Stimulated activated CD4-positive, alpha-beta T cell treated with anti-CD3 and anti-CD28 coated beads, Interleukin-4, amount 100 ng/mL, for 4 hours (primary cell): ENCODE data around the gene RAI2.
A peak's percentile ranks its signal among the peaks of the same experiment; 100 is the strongest.

Experiments
- DNase-seq, 2 experiments: peaks; one replicate each; pipeline ENCODE4 v3.0.0-alpha.2; 2020

Gene RAI2

DNA sequence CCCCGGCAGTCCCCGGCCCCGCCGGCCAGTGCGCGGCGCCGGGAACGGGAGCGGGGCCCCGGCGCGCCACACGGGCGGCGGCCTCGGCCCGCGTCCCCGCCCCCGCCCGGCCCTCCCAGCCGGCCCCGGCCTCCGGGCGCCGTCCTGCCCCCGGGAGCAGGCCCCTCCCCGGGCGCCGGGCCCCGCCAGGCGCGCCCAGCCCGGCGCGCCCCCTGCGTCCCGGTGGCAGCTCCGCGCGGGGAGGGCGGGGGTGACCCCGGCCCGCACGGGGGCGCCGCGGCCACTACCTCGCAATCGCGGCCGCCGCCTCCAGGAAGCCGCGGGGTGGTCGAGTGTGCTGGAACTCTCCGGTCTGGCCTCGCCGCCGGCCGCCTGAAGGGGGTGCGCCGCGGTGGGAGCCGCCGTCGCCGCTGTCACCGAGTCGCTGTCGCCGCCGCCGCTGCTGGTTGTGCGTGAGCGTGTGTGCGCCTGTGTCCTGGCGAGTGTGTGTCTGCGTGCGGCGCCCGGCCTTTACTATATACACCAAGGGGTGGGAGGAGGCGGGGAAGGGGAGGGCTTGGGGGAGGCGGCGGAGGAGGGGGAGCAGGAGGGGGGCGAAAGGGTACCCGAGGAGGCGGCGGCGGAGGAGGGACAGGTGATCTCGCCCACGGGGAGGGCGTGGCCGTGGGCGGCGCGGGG lies at the start of gene RAI2:
RAI2 (minus strand) TSS at position 488 of the 678 bp plus-strand sequence. CDS start 59,288 bp downstream, outside the sequence.
- peak in 1 of 2 experiments; percentile 67 for DNase-seq

DNA sequence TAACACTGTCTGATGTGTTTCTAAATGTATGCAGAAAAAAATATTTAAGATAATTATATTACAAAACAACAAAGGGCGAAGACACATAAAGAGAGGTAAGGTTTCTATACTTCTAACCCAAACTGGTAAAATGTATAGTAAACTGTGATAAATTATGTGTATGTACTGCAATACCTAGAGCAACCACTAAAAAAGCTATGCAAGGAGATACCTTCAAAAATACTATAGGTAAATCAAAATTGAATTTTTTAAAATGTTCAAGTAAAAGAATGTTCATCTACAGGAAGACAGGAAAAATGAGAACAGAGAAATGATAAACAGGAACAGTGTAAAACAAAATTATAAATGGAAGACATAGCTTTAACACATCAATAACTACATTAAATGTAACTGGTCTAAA lies 27.3 kb upstream of the RAI2 start:
- DNase-seq: no peak

DNA sequence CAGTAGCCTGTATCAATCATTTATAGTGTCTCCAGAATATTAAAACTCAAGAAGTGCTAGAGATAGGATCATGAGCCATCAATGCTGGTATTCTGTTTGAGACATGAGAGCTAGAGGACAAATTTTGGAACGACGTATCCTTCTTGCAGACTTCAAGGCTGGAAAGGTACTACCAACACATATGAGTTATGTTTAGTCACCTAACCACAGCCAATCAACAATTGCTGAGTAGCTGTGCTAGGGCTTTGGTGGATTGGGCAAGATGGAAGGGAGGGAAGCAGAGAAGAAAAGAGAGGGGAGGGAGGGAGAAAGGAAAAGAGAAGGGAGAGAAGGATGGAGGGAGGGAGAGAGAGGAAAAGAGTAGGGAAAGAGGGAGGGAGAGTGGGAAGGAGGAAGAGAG lies 21.6 kb upstream of the RAI2 start:
- no peak for DNase-seq

DNA sequence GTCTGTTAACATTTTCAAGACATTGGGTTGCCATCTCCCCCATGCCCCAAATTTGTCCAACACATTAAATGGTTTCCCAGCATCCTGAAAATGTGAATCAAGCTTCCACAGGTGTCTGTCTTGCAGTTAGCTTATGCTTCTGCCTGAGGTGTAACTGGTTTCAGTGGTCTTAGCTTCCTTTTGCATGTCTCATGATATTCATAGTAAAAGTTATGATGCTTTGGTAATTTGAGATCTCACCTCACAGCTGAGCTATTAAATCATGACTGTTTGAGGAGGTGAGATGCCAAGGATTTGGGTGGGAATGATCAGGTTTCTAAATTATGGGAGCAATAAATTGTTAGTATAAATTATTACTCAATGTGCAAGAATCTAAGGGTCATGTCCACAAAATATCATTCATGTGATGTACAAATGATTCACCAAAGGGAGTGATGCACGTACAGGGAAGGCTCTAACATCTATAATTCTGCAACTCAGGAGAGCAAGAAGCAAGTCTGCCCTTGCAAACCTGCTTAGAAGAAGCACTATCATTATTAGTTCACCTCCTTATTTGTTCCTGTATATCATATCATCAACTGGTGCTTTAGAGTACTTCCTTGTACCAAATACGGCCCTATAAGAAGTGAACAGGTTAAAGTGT lies 17.1 kb upstream of the RAI2 start:
- no peak for DNase-seq

DNA sequence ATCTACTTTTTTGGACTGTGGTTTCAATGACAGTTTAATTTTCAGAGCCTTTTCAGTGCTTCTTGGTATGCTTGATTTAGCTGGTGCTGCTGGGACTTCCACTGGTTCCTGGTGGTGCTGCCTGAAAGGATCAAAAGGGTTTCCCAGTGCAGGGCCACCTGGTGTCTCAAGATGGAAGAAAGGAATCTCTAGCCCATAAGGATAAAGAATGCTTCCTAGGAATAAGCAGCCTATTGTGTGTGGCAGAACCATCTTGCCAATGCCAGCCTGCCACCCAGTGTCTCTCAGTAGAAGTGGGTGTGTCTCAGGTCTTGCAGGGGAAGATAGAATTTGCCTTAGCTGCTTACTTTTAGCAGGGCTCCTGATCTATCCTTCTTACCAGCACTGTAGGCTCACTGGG lies 15.0 kb upstream of the RAI2 start:
- DNase-seq: no peak

DNA sequence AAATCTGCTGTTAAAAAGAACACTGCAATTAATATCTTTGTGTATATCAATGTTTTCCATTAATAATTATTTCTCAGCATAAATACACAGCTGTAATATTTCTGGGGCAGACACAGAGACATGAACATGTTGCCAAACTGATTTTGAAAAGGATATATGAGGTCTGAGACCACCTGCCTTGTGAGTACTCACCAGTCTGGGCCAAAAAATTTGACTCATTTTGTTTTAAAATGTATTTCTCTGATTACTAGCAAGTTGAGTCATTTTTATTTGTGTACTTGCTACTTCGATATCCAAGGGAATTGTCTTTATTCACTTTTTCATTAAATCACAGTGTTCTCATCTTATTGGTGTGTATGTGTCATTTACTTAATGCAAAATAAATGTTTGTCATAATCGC lies 8.5 kb upstream of the RAI2 start:
- no peak for DNase-seq

DNA sequence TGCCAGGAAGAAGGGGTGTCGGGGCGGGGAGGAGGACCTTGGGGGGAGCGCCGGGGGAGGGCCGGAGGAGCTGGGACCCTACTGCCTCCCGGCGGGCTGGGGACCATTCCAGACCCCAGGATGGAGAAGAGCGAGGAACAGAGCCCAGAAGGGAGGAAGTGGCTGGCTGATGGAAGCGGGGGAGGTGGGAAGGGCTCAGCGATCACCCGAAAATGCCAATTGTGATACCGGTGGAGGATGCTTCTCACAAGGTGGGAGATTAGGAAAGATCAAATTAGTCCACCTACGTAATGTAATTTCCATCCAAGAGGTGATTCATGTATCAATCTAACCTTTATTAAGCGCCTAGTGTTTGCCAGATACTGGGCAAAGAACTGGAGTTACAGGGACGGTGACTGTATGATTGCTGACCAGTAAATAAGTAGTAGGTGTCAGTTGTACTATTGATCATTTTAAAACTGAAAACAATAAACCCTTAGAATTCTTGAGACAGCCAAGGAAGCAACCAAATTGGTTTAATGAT lies 452 bp upstream of the RAI2 start:
- DNase-seq: no peak

DNA sequence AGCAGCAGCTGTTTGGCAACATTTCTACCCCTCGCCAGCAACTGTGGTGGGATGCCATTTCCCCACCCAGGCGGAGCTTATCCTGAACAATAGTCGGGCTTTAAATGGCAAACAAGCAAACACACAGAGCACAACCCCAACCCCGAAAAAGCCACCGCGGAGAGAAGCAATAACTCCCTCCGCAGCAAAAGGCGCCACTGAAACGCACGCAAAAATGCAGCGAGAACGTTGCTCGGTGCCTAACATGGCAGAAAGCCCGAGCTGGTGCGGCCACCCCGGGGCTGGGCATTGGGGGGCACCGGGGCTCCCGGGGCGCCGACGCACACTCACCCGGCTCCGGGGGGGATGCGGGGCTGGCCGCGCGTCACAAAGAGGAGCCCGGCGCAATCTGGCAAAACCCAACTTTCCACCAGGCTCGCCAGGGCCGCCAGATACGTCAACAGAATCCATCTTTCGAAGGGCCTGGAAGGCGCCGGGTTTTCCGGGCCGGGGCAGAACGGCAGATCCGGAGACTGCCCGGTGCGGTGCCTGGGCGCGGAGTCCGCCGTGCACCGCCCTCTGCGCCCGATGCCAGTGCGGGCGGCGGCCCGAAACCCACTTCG lies 818 bp downstream of the RAI2 start:
- no peak for DNase-seq

DNA sequence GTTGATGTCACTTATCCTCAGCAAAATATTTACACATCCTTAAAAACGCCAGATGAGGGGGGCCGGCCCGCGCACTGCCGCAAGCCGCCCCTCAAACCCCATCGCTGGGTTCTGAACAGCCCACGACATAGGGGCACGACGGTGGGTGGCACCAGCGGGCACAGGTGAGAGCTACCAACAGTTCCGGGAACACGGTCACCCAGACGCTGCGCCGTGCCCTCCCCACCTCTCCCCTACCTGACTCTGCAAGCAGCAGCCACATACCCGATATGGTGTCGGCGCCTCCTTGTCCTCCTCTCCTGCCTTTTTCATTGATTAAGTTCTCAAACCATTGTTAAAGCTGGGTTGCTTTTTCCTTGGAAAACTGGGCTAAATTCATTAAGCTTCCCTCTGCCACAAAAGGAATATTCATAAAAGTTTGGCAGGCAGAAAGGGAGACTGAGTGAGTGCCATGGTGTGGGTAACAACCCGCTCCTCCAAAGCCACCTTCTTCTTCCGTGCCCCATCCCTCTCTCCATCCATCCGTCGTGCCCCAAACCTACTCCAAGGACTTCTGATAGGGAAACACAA lies 1.4 kb downstream of the RAI2 start:
- peak in 1 of 2 experiments; percentile 27 for DNase-seq

DNA sequence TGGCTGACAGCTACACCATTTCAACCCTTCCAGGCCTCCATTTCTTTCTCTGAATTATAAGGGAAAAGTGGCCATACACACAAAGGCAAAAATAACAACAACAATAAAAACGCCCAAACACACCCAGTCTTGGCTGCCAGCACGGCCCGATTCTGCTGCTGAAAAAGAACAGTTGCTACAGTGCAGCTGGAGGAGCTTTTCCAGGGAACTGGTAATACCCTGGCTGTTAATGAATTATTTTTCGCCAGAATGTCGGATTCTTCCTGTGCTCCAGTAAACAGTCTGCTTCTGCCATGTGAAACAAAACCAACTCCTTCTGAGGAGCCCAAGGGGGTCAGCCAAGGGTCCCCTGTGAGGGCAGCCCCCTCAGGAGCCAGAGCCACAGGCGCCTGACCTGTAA lies 6.6 kb downstream of the RAI2 start:
- DNase-seq: no peak

DNA sequence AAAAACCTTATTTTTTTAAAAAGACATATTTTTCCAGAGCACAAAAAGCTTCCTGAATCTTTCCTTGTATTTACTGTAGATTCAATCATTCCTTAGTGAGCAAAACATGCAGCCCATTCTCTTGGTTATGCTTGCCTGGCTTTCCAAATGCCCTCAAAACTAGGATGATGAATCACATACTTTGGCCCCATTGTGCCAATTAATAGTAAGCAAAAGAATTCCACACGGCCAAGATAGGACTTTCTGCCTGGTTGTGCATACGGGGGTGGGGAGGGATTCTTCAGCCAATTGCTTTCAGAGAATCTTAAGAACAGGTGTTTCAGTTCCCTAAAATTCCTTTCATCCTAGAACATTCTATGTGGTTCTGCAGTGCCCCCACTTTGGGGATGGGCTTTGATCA lies 7.0 kb downstream of the RAI2 start:
- no peak for DNase-seq

DNA sequence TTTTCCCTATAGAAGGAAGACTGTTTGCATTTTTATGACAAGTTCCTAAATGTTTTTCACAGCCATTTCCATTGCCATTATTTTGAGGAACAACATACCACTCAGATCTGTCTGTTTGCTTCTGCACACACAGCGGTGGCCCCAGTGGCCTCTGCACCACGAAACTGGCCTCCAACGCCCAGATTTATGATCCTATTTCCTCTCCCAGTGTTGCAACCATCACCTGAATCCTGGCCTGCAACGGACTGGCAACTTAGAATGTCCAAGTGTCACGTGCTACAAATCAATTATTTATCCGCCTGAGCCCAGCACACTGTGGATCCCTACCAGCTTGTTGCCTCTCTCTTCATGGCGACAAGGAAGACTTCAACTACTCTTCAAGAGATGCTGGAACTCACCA lies 9.2 kb downstream of the RAI2 start:
- no peak for DNase-seq

DNA sequence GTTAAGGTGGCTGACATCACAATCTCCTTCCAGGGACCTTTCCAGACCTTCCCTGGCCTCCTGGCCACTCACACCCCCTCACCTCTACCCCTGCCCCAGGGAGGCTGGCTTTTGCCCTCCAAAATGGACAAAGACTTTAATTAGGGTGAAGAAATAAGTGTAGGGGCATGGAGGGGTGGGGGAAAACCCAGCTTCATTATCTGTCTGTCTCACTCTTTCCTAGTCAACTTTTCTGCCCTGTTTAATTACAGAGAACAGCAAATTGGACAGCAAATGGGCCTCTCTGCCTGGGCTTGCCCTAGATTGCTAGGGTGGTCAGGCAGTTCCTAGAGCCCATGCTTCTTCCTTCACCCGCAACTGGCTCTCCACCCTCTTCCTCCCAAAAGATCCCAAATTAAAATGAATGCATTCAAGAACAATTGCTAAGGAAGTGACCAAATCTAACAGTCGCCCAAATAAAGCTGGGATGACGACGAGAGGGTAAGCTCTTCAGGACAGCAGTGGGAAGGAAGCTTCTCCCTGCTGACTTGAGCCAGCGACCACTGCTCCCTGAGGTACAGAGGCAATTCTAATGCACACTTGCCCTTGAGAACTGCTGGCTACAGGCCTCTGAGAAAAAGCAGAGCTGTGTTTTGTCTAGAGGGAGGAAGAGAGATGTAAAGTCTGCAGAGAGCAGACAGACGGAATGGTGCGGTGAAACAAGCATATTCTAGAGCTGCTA lies 12.4 kb downstream of the RAI2 start:
- DNase-seq: no peak

DNA sequence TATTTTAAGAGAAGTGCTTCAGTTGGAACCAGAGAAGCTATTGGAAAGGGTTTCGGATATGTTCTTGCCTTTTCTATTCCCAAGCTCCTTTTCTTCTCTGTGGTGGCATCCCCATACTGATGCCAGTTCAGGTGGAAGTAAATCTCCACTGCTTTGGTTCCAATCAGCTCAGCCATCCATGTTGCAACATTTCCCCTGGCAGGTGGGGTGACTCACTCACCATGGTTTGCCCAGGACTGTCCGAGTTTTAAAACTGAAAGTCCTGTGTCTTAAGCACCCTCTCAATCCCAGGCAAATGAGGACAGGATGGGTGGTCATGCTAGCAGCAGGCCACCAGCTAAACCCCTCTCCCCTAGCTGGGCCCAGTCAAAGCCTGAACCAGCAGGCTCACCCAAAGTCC lies 15.1 kb downstream of the RAI2 start:
- DNase-seq: no peak

DNA sequence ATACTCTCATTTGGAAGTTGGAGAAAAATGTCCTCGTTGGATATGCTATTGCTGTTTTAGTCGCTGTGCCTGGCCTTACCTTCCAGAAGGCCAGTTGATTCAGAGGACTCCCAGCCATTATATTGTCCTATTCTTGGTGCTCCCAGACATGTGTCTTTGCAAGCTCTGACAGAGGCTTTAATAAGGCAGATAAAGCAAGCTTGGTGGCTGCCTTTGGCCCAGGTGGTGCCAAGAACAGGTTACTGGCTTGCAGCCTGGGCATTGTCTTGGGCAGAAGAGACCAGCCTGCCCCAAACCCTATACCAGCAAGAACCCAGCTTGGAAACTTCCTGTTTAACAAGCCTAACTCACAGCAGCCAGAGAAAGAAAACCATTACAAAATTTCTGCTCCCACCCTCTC lies 16.9 kb downstream of the RAI2 start:
- no peak for DNase-seq

DNA sequence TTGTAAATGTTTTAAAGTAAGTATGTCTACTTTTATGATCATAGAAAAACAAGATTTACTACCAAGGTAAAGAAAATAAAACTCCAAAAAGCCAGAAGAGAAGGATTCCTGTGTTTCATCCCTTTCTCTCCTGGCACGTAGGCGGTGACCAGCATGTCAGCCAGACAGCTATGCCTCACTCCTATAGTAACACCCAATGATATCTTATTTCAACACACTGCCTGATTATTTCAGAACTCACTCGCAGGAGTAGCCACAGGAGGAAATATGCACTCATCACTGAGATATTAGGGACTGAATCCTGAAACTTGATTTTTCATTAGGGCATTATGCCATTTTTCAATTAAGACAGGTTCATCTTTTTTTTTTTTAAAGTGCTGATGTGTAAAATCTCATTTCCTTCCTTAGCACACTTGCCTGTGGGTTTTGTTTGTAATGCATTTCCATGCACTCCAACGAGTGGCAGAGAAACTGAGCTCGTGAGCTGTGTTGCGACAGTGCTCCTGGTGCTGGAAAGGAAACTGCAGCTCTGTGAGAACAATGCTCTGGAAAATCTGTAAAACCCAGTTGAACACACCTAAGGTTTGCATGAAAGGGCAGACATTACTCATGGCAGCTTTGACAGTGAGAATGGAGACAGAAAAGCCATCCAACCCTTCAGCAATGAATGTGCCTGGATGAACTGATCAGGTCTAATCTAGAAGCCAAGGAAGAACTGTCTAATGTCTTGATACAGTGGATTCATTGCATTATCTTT lies 18.2 kb downstream of the RAI2 start:
- DNase-seq: no peak

DNA sequence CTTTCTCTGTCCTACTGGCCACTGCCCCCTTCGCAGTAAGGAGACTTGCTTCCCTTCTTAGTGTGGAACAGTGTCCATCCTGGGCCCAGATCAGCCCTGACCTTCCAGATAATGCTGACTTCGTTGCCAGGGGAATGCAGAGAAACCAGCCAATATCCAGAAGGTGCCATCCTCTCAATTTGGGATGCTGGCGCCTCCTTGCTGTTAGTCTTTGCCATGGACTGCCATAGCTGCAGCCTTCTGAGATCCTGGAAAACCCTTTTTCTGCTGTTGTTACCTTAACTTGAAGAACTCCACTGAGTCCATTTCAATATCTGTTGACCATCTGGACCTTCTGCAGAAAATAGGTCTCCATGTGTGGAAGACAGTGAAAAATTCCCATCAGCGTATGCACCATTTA lies 21.8 kb downstream of the RAI2 start:
- DNase-seq: no peak

DNA sequence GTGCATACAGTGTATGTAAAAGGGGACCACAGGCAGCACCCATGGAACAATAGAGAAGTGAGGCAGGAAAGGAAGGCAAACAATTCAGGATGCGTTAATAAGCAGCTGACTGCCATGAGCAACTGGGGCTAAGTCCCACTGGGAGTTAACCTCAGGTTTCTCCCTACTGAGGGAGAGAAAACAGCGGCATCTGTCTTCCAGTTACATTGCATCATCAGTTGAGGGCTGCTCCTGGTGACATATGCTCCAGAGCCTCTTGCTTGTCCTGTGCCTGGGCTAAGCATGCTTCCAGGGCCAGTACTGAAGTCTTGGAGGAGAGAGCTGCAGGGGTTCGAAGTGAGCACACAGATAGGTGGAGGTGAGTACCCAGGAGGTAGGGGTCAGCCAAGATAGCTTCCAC lies 24.3 kb downstream of the RAI2 start:
- DNase-seq: no peak

DNA sequence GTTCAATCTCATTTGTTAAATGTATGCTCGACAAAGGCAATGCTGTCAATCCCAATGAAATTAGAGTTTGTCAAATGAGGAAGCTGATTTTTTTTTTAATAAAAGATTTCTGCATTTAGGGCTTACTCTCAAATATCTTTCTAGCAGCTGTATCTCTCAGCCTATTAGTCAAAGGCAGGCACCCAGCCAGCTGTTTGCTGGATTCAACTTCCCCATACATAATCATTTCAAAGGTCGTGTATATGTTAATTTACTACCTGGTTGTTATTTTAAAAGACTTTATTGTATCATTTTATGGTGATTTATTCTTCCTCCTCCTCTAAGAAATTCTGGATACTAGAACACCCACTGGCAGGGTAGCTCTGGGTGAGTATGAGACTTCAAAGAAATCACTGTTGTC lies 27.1 kb downstream of the RAI2 start:
- DNase-seq: no peak

DNA sequence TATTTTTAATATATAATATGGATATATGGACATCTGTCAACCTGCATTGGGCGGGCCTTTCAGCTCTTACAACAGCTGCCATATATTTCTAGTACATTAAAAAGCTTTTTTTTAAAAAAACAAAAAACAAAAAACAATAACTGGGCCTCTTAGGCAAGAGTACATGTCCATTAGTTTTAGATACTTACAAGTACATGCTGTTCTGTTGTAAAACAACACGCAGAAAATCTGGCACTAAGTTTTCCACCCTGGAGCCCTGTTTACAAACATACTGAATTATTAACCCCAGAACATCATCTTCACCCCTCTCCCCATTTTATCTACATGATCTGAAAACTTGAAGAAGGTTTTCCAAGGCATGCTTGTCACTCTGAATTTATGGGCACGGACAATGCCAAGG lies 29.8 kb downstream of the RAI2 start:
- DNase-seq: no peak

DNA sequence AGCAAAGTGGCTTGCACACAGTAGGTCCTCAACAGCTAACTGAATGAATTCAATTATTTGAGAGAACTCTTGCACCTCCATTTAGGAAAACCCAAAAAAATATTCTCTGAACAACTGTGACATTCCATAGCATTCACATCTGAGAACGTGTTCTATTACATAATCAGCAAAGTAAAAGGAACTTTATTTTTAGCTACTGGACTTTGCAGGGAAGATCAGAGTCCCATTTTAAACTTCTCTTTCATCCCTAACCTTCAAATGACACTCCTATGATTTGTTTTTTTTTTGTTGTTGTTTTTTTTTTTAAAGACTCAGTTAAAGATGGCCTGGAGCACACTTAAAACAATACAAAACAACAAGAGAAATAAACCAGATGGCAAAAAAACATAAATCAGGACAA lies 30.9 kb downstream of the RAI2 start:
- DNase-seq: no peak

DNA sequence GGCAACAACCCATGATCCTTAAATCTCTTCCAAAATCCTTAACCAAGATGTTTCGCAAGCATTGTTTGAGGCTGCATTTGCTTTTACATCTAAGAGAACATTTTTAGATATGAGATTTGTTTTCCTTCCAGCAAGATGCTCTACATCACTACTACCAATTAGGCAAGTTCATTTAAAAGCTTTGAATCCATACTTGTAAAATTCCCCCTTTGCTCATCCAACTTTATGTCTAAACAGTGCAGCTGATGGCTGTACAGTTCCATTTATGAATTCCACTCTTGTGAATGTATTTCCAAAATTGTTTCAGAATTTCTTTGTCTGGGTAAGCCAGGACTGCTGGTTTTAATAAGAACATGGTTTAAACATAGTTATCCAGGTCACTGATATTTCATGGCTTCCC lies 31.5 kb downstream of the RAI2 start:
- DNase-seq: no peak

DNA sequence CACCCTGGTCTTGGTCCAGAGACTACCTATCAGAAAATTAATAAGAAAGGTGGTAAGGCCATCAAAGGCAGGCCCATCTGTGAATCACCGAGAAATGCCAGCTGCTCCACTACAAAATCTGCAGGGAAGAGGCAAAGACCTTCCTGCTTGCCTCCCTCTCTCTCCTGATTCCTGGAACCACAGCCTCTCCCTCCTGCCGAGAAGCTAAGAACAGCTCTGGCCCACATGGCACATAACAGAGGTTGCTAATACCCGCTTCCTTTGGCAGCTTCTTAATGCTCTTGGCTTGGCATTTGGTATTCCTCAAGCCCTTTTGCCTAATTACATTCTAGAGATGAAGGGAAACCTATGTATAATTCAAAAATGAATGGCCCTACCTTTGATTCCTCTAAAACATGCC lies 32.9 kb downstream of the RAI2 start:
- DNase-seq: no peak
